ENCODE measurements around the gene BCKDK. TPM values are rescaled to one million over a fixed set of nuclear protein-coding genes. Genes with fewer than 3 reads are reported as not detected.
"Not testable (repeated sequence)": the region's sequence is repeated elsewhere in the genome, so short reads cannot be mapped to it uniquely, and the experiment has no call there.

Gene BCKDK
- total and polyA plus RNA-seq, 12 donors, result 26.1 to 90.9 (median 71.4) TPM

- Histone ChIP-seq H3K27me3 (no peaks in the 10 kb centered on the region), H3K4me3 (peak overlapping the region in 3 of 10 donors; percentile 11 to 26 (median 15)), H3K9me3 (no peaks in the 10 kb centered on the region), H3K27ac (peak overlapping the region in 7 of 10 donors; percentile 3 to 64 (median 37)), H3K36me3 (no peaks in the 10 kb centered on the region), H3K4me1 (peaks cover 8 to 51% (median 36%) of the 10 kb centered on the region in 9 donors)
- ATAC-seq (peak in 1 of 8 donors; percentile 2), DNase-seq (peak in 1 of 2 donors; percentile 43)
- intact Hi-C loops (cut with DNase I), result loop anchor here in 2 of 10 donors (2.0 kb wide), 1 partner anchor 20 kb away; no protein-coding TSS in a partner anchor
- 38 to 42% methylated on average over 27 of the region's 27 CpGs for WGBS, 2 donors
- TF ChIP-seq CTCF (IDR thresholded peaks at IDR 0.05), result no peak
These were observed 30.7 kb downstream of the BCKDK start for GRCh38 chr16:31138621-31139578.

GRCh38 chr16:31141071-31141469, 32.9 kb downstream of the BCKDK start:
- 92 to 94% methylated on average over 9 of the region's 9 CpGs for WGBS, 2 donors
- Histone ChIP-seq H3K4me3 (peak overlapping the region in 3 of 10 donors; percentile 51 to 56 (median 53)), H3K4me1 (peaks cover 8 to 35% (median 26%) of the 10 kb centered on the region in 9 donors), H3K27ac (peak overlapping the region in 8 of 10 donors; percentile 58 to 91 (median 82))
- intact Hi-C loops (cut with DNase I), result loop anchor here in 8 of 10 donors (5.0 to 10.0 kb wide), 7 partner anchors 34 to 156 kb away; partner anchors contain the start of genes BCKDK (in 4 of the 8), HSD3B7 (in 4 of the 8), FUS (in 1 of the 8) and STX4 (in 1 of the 8)
- not testable (repeated sequence) for H3K27me3 ChIP-seq, ATAC-seq, H3K36me3 ChIP-seq, H3K9me3 ChIP-seq, DNase-seq

- no peak for TF ChIP-seq CTCF (IDR thresholded peaks at IDR 0.05)
- DNase-seq (peak in 1 of 2 donors; percentile 38), ATAC-seq (peak in 6 of 8 donors; percentile 0 to 7 (median 2))
- Histone ChIP-seq H3K36me3 (no peaks in the 10 kb centered on the region), H3K4me1 (peaks cover 8 to 35% (median 26%) of the 10 kb centered on the region in 9 donors), H3K4me3 (peak overlapping the region in 9 of 10 donors; percentile 3 to 62 (median 51)), H3K9me3 (no peaks in the 10 kb centered on the region), H3K27me3 (no peaks in the 10 kb centered on the region), H3K27ac (peak overlapping the region in 9 of 10 donors; percentile 58 to 91 (median 81))
- intact Hi-C loops (cut with DNase I), result loop anchor here in 8 of 10 donors (1.0 to 10.0 kb wide), 16 partner anchors 23 to 157 kb away; partner anchors contain the start of genes HSD3B7 (in 6 of the 8), BCKDK (in 5 of the 8), FUS (in 2 of the 8) and STX4 (in 2 of the 8)
- 27 to 29% methylated on average over 10 of the region's 10 CpGs for WGBS, 2 donors
These were observed 33.4 kb downstream of the BCKDK start for GRCh38 chr16:31141489-31142108.

- Histone ChIP-seq H3K27ac (peak overlapping the region in 9 of 10 donors; percentile 69 to 91 (median 82)), H3K4me3 (peak overlapping the region in 9 of 10 donors; percentile 33 to 62 (median 51)), H3K36me3 (no peaks in the 10 kb centered on the region), H3K9me3 (no peaks in the 10 kb centered on the region), H3K27me3 (peaks cover 0 to 7% (median 0%) of the 10 kb centered on the region in 7 donors), H3K4me1 (peaks cover 8 to 35% (median 26%) of the 10 kb centered on the region in 9 donors)
- DNase-seq (peak; percentile 99), ATAC-seq (peak; percentile 96 to 99 (median 98))
- TF ChIP-seq CTCF (IDR thresholded peaks at IDR 0.05), result peak; percentile 88 to 99 (median 96)
- 2 to 4% methylated on average over 83 to 89 of the region's 89 CpGs for WGBS, 2 donors
- intact Hi-C loops (cut with DNase I), result loop anchor here in 8 of 10 donors (1.0 to 10.0 kb wide), 16 partner anchors 24 to 158 kb away; partner anchors contain the start of genes HSD3B7 (in 6 of the 8), BCKDK (in 5 of the 8), FUS (in 2 of the 8) and STX4 (in 2 of the 8)
These were observed 34.2 kb downstream of the BCKDK start for GRCh38 chr16:31142109-31143010.

All from heart right ventricle (tissue), 16 donors.